Activated CD4-positive, alpha-beta memory T cell treated with anti-CD3 and anti-CD28 coated beads for 36 hours (primary cell): Measurements from ENCODE around the gene TGM5. TPM values are rescaled to one million over a fixed set of nuclear protein-coding genes. Genes with fewer than 3 reads are reported as not detected.
"Not testable (repeated sequence)": the region's sequence is repeated elsewhere in the genome, so short reads cannot be mapped to it uniquely, and the experiment has no call there.

ENCODE experiments used
- CTCF ChIA-PET: fragments of 350-600 bp; sonication (Branson Sonifier 250); formaldehyde crosslinking; loops from one replicate; lab custom pipeline; 2021; ENCODE audit warnings: antibody characterized with exemption, inconsistent platforms; lab: Charles Lee
- POLR2A ChIA-PET: fragments of 350-600 bp; sonication (Branson Sonifier 250); formaldehyde crosslinking; loops from one replicate; lab custom pipeline; 2021; ENCODE audit warnings: antibody characterized with exemption; lab: Charles Lee
- DNase-seq: peaks from one replicate; pipeline ENCODE4 v3.0.0-alpha.2; 2020
- H3K27ac Mint-ChIP-seq: one replicate; pipeline ENCODE4 v1.8.0; 2021; ENCODE audit warnings: mixed read lengths
- H3K27me3 Mint-ChIP-seq: one replicate; pipeline ENCODE4 v1.8.0; 2021; ENCODE audit warnings: mixed read lengths
- H3K36me3 Mint-ChIP-seq: one replicate; pipeline ENCODE4 v1.8.0; 2021; ENCODE audit warnings: mixed read lengths
- H3K4me1 Mint-ChIP-seq: one replicate; pipeline ENCODE4 v1.8.0; 2021; ENCODE audit warnings: low read depth, mixed read lengths
- H3K4me3 Mint-ChIP-seq: one replicate; pipeline ENCODE4 v1.8.0; 2021; ENCODE audit warnings: mild to moderate bottlenecking, mixed read lengths
- H3K9me3 Mint-ChIP-seq: one replicate; pipeline ENCODE4 v1.8.0; 2021; ENCODE audit warnings: mixed read lengths
- intact Hi-C: fragments of 100-400 bp; cut with micrococcal nuclease; formaldehyde crosslinking; loops from one replicate; pipeline ENCODE4 v1.15.1; 2023
- total RNA-seq, 2 experiments: library from RNA; stranded (reverse); gene quantifications; one replicate each; pipeline ENCODE4 v1.2.3, GENCODE V29; 2021

TGM5 gene
- total RNA-seq, 2 experiments from 2014 or later: not detected

GRCh38 chr15:43241100-43241499 lies 25.6 kb downstream of the TGM5 start:
- Mint-ChIP-seq H3K4me1 (peaks cover 4% of the 10 kb centered on the region), H3K27ac (no peak overlapping the region), H3K9me3 (no peaks in the 10 kb centered on the region), H3K27me3 (peaks cover 9% of the 10 kb centered on the region), H3K36me3 (no peaks in the 10 kb centered on the region), H3K4me3 (no peak overlapping the region)
- intact Hi-C loops: no loop called here
- ChIA-PET CTCF (interaction anchor here (1.4 to 1.5 kb wide), 2 partner anchors 12 to 44 kb away, joined by 4 read pairs; no protein-coding TSS in a partner anchor), POLR2A (interaction anchor here (0.7 kb wide), 1 partner anchor 305 kb away, joined by 3 read pairs; no protein-coding TSS in a partner anchor)
- DNase-seq: no peak

DNA sequence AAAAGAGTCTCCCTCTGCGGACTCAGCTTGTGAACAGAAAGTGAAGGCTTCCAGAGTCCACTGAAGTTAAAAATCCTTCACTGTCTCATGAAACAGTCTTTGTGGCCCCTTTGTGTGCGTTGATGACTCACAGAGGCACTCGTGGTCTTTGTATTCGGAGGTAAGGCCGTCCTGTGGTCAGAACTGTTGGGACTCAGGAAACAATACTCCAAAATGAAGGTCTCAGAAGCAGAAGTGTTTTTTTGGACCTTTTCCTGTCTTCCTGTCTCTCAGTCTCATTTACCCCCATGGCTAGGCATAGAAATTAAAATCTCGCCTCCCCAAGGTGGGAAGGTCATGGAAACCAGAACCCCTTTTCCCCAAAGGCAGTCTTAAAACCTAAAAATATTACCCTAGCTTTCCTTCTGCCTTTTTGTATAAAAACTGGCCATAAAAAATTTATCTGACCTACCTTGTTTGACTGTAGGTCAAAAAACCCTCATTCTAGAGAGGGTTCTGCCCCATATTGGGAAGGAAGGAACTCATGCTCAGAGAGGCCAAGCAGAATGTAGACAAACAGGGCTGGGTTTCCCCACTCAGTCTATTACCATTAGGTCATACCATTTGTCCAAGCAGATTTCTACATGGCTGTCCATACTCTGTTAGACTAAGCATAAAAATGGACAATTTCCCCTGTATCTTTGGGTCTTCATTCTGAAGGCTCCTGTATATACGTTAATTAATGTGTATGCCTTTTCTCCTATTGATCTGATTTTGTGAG lies 26.8 kb downstream of the TGM5 start:
- Mint-ChIP-seq H3K4me1 (peaks cover 4% of the 10 kb centered on the region), H3K36me3 (no peaks in the 10 kb centered on the region), H3K27me3 (peaks cover 8% of the 10 kb centered on the region), H3K9me3 (no peaks in the 10 kb centered on the region), H3K27ac (no peak overlapping the region), H3K4me3 (no peak overlapping the region)
- DNase-seq: no peak
- POLR2A ChIA-PET: no interaction called here
- intact Hi-C loops: no loop called here
- CTCF ChIA-PET: no interaction called here

DNA sequence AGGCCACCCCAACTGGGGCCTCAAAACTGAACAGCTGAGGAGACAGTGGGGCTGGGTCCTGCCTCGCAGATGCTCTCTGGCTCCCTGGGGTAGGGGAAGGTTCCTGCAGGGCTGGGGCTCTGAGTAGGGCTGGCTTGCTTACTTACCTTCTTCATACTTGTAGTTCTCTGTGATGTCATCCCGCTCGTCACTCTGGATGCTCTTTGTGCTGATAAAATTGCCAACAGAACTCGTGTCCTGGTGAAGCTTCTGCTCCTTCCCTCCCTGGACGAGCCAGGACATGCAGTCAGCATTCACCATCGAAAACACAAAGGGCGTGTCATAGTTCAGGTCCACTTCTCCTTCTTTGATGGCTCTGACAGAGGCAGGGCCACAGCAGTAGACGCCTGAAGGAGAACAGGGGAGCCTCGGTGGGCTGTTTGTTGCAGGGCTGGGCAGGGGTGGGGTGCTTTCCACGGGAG lies 28.0 kb downstream of the TGM5 start:
- CTCF ChIA-PET: no interaction called here

GRCh38 chr15:43237842-43238470 lies 28.8 kb downstream of the TGM5 start:
- Mint-ChIP-seq H3K27ac (no peak overlapping the region), H3K36me3 (no peaks in the 10 kb centered on the region), H3K27me3 (peaks cover 8% of the 10 kb centered on the region), H3K4me1 (peaks cover 4% of the 10 kb centered on the region), H3K4me3 (no peak overlapping the region), H3K9me3 (no peaks in the 10 kb centered on the region)
- ChIA-PET POLR2A (interaction anchor here (0.7 kb wide), 1 partner anchor 52 kb away, joined by 3 read pairs; no protein-coding TSS in a partner anchor), CTCF (interaction anchor here (1.4 kb wide), 1 partner anchor 47 kb away, joined by 4 read pairs; no protein-coding TSS in a partner anchor)
- no peak for DNase-seq
- intact Hi-C loops: no loop called here

More for the DNA sequence above, 28.0 kb downstream of the TGM5 start:
- POLR2A ChIA-PET: interaction anchor here (0.7 kb wide), 1 partner anchor 51 kb away, joined by 3 read pairs; no protein-coding TSS in a partner anchor
- no peak for DNase-seq
- Mint-ChIP-seq H3K36me3 (no peaks in the 10 kb centered on the region), H3K4me3 (no peak overlapping the region), H3K27ac (no peak overlapping the region), H3K9me3 (no peaks in the 10 kb centered on the region), H3K4me1 (peaks cover 4% of the 10 kb centered on the region), H3K27me3 (peaks cover 8% of the 10 kb centered on the region)
- intact Hi-C loops: no loop called here

DNA sequence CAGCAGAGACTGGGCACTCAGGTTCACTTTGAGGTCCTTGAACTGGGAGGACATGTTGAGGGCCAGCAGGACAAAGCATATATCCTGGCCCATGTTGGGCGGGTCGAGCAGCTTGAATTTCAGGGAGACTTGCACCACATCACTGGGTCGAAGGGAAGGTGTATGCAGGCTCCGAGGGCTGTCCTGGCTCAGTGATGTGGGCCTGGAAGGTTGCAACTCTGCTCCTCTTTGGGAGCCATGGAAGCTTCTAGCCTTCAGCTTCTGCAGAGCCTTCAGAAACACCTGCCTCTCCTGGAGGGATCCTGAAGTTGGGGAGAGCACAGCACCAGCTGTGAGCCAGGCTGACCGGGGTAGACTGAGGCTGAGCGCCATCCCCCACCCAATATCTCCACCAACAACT lies 31.2 kb downstream of the TGM5 start:
- Mint-ChIP-seq H3K27me3 (peaks cover 8% of the 10 kb centered on the region), H3K9me3 (no peaks in the 10 kb centered on the region), H3K4me1 (peaks cover 4% of the 10 kb centered on the region), H3K4me3 (no peak overlapping the region), H3K36me3 (no peaks in the 10 kb centered on the region), H3K27ac (no peak overlapping the region)
- no peak for DNase-seq
- intact Hi-C loops: no loop called here
- CTCF ChIA-PET: interaction anchor here (0.6 to 2.0 kb wide), 3 partner anchors 9 to 108 kb away, joined by 3 to 12 read pairs (median 8); no protein-coding TSS in a partner anchor
- POLR2A ChIA-PET: no interaction called here

- no peaks in the 10 kb centered on the region for H3K36me3 Mint-ChIP-seq
- no peak overlapping the region for H3K27ac Mint-ChIP-seq
- H3K27me3 Mint-ChIP-seq: peaks cover 1% of the 10 kb centered on the region
- H3K4me1 Mint-ChIP-seq: no peaks in the 10 kb centered on the region
- H3K9me3 Mint-ChIP-seq: no peaks in the 10 kb centered on the region
- ChIA-PET POLR2A (no interaction called here), CTCF (interaction anchor here (11.8 kb wide), 1 partner anchor 54 kb away, joined by 260 read pairs; no protein-coding TSS in a partner anchor)
- no peak overlapping the region for H3K4me3 Mint-ChIP-seq
- intact Hi-C loops: no loop called here
- DNase-seq: no peak
Measured at GRCh38 chr15:43232289-43232874, 34.3 kb downstream of the TGM5 start.

DNA sequence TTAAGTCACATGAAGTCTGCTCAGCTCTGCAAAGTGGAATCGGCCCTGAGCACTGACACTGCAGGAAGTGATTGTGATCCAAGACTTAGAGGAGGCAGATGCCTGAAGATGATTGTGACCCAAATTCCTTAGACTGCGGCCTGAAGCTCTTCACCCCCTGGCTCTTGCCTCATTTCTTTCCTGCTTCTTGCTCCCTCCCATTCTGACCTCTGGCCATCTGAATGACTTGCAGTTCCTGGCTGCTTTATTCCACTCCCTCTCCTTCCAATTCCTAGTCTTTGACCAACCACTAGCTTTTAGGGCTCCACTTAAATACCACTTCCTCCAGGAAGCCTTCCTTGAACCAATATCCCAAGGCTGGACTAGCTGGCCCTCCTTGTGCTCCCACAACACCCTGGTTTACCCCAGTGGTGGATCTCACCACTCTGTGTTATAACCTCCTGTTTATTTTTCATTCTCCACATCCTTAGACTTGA lies 36.0 kb downstream of the TGM5 start:
- Mint-ChIP-seq H3K4me1 (peaks cover 1% of the 10 kb centered on the region), H3K27ac (no peak overlapping the region), H3K27me3 (no peaks in the 10 kb centered on the region), H3K9me3 (no peaks in the 10 kb centered on the region), H3K36me3 (no peaks in the 10 kb centered on the region), H3K4me3 (no peak overlapping the region)
- POLR2A ChIA-PET: no interaction called here
- CTCF ChIA-PET: interaction anchor here (11.8 kb wide), 1 partner anchor 56 kb away, joined by 260 read pairs; no protein-coding TSS in a partner anchor
- DNase-seq: no peak
- intact Hi-C loops: no loop called here

DNA sequence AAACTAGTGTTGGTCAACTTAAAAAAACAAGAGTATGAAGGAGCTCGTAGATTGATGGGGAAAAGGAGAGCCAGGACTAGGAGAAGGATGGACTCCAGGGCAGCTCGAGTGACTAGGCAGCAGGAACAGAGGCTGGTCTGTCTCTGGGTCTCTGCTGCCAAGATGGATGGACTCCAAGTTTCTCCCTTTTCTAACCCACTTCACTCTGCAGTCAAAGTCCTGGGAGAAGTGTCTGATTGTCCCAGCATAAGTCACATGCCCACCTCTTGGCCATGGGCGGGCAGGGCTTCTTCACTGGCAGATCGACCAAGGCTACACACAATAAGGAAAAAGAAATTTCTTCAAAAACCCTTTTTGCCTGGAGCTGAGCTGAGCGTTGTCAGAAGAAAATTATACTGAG lies 36.8 kb downstream of the TGM5 start:
- H3K27me3 Mint-ChIP-seq: peaks cover 1% of the 10 kb centered on the region
- intact Hi-C loops: no loop called here
- no peak overlapping the region for H3K27ac Mint-ChIP-seq
- H3K36me3 Mint-ChIP-seq: no peaks in the 10 kb centered on the region
- ChIA-PET CTCF (interaction anchor here (11.8 kb wide), 1 partner anchor 56 kb away, joined by 260 read pairs; no protein-coding TSS in a partner anchor), POLR2A (no interaction called here)
- H3K4me1 Mint-ChIP-seq: peaks cover 3% of the 10 kb centered on the region
- H3K4me3 Mint-ChIP-seq: no peak overlapping the region
- no peaks in the 10 kb centered on the region for H3K9me3 Mint-ChIP-seq
- no peak for DNase-seq

DNA sequence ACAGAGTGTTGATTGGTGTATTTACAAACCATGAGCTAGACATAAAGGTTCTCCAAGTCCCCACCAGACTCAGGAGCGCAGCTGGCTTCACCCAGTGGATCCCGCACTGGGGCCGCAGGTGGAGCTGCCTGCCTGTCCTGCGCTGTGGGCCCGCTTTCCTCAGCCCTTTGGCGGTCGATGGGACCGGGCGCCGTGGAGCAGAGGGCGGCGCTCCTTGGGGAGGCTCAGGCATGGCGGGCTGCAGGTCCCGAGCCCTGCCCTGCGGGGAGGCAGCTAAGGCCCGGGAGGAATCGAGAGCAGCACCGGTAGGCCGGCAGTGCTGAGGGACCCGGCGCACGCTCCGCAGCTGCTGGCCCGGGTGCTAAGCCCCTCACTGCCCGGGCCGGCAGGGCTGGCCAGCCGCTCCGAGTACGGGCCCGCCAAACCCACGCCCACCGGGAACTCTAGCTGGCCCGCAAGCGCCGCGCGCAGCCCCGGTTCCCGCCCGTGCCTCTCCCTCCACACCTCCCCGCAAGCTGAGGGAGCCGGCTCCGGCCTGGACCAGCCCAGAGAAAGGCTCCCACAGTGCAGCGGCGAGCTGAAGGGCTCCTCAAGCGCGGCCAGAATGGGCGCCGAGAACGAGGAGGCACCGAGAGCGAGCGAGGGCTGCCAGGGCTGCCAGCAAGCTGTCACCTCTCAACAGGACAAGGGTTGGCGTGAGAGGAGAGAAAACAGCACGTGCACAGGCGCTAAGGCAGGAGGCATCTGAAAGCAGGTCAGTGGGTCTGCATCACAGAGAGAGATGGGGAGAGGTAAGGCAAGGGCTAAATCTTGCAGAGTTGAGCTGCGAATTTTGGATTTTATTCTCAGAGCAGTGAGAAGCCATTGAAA lies 40.1 kb downstream of the TGM5 start:
- H3K27me3 Mint-ChIP-seq: peaks cover 1% of the 10 kb centered on the region
- intact Hi-C loops: no loop called here
- ChIA-PET POLR2A (no interaction called here), CTCF (interaction anchor here (1.0 to 11.8 kb wide), 18 partner anchors 9 to 168 kb away, joined by 3 to 260 read pairs (median 8); partner anchors contain the start of gene TGM5)
- H3K27ac Mint-ChIP-seq: no peak overlapping the region
- H3K4me1 Mint-ChIP-seq: peaks cover 3% of the 10 kb centered on the region
- no peaks in the 10 kb centered on the region for H3K36me3 Mint-ChIP-seq
- H3K4me3 Mint-ChIP-seq: no peak overlapping the region
- H3K9me3 Mint-ChIP-seq: no peaks in the 10 kb centered on the region
- no peak for DNase-seq

GRCh38 chr15:43225950-43226255 lies 40.8 kb downstream of the TGM5 start:
- not testable (repeated sequence) for H3K36me3 Mint-ChIP-seq, H3K27me3 Mint-ChIP-seq, H3K9me3 Mint-ChIP-seq, H3K4me1 Mint-ChIP-seq, H3K4me3 Mint-ChIP-seq, DNase-seq, H3K27ac Mint-ChIP-seq
- ChIA-PET CTCF (interaction anchor here (0.6 to 11.8 kb wide), 36 partner anchors 9 to 190 kb away, joined by 3 to 260 read pairs (median 5); partner anchors contain the start of genes TGM5, TUBGCP4 and ZSCAN29), POLR2A (interaction anchor here (0.6 kb wide), 1 partner anchor 61 kb away, joined by 3 read pairs; no protein-coding TSS in a partner anchor)
- intact Hi-C loops: loop anchor here (1.0 kb wide), 1 partner anchor 59 kb away; no protein-coding TSS in a partner anchor
